GM23338 (cell line): ENCODE data around the gene SULF2. TPM values are rescaled to one million over a fixed set of nuclear protein-coding genes. Genes with fewer than 3 reads are reported as not detected.

Source experiments
- ATAC-seq: fragments of 200-7000 bp; cut with Tn5 transposase; 3 replicates; pipeline ENCODE4 v1.9.1; 2020
- DNase-seq: peaks from one replicate; pipeline ENCODE4 v3.0.0-alpha.2; 2015; ENCODE audit warnings: low spot score
- H2AFZ ChIP-seq: fragments of 200-600 bp; sonication (generic); 2 replicates; pipeline ENCODE4 v1.8.0; 2016; ENCODE audit warnings: antibody characterized with exemption, mild to moderate bottlenecking, moderate library complexity
- H3F3A ChIP-seq: fragments of 200-600 bp; sonication (generic); replicated peaks from 2 replicates; pipeline ENCODE4 v1.8.0; 2017; ENCODE audit warnings: antibody characterized with exemption, mixed run types, low read depth
- H3K27ac ChIP-seq: fragments of 200-600 bp; sonication (generic); 2 replicates; pipeline ENCODE4 v1.6.1; 2016; ENCODE audit warnings: low read depth
- H3K27me3 ChIP-seq: fragments of 200-600 bp; sonication (generic); 2 replicates; pipeline ENCODE4 v1.8.0; 2016; ENCODE audit warnings: mild to moderate bottlenecking, mixed run types, moderate library complexity; ENCODE audit not compliant: insufficient read depth
- H3K36me3 ChIP-seq: fragments of 200-600 bp; sonication (generic); 2 replicates; pipeline ENCODE4 v1.8.0; 2016; ENCODE audit warnings: mild to moderate bottlenecking; ENCODE audit not compliant: insufficient read depth
- H3K4me1 ChIP-seq: fragments of 200-600 bp; sonication (generic); 2 replicates; pipeline ENCODE4 v1.8.0; 2016; ENCODE audit warnings: mild to moderate bottlenecking, moderate library complexity; ENCODE audit not compliant: insufficient read depth
- H3K4me2 ChIP-seq: fragments of 200-600 bp; sonication (generic); 2 replicates; pipeline ENCODE4 v1.7.1; 2017; ENCODE audit warnings: mixed run types
- H3K4me3 ChIP-seq: fragments of 200-600 bp; sonication (generic); 2 replicates; pipeline ENCODE4 v1.6.1; 2016; ENCODE audit warnings: mixed run types
- H3K79me2 ChIP-seq: fragments of 200-600 bp; sonication (generic); replicated peaks from 2 replicates; pipeline ENCODE4 v1.8.0; 2017; ENCODE audit warnings: mild to moderate bottlenecking; ENCODE audit not compliant: insufficient read depth
- H3K9me2 ChIP-seq: fragments of 200-600 bp; sonication (generic); 2 replicates; pipeline ENCODE4 v1.8.0; 2017; ENCODE audit not compliant: insufficient read depth
- H4K20me1 ChIP-seq: fragments of 200-600 bp; sonication (generic); replicated peaks from 2 replicates; pipeline ENCODE4 v1.8.0; 2017; ENCODE audit warnings: mild to moderate bottlenecking; ENCODE audit not compliant: insufficient read depth
- H3K27ac Mint-ChIP-seq: 2 replicates; pipeline ENCODE4 v1.8.0; 2020; ENCODE audit warnings: inconsistent platforms, mild to moderate bottlenecking, moderate library complexity, mixed read lengths
- H3K27me3 Mint-ChIP-seq: 3 replicates; pipeline ENCODE4 v1.8.0; 2022; ENCODE audit warnings: low read depth, mild to moderate bottlenecking, moderate library complexity, mixed read lengths, inconsistent platforms; ENCODE audit not compliant: insufficient read depth, poor library complexity
- H3K36me3 Mint-ChIP-seq: 3 replicates; pipeline ENCODE4 v1.8.0; 2021; ENCODE audit warnings: low read depth, mild to moderate bottlenecking, inconsistent platforms, moderate library complexity, mixed read lengths
- H3K4me1 Mint-ChIP-seq: 3 replicates; pipeline ENCODE4 v1.8.0; 2020; ENCODE audit warnings: mild to moderate bottlenecking, inconsistent platforms, mixed read lengths
- H3K4me3 Mint-ChIP-seq: 3 replicates; pipeline ENCODE4 v1.8.0; 2021; ENCODE audit warnings: moderate library complexity, mild to moderate bottlenecking, inconsistent platforms, mixed read lengths
- H3K9me3 Mint-ChIP-seq: 3 replicates; pipeline ENCODE4 v1.8.0; 2020; ENCODE audit warnings: moderate library complexity, mild to moderate bottlenecking, inconsistent platforms, mixed read lengths
- CREB1 ChIP-seq: fragments of 250-450 bp; sonication (Bioruptor Pico); IDR thresholded peaks from 2 replicates; pipeline ENCODE4 v1.5.0; 2020; ENCODE audit warnings: low read depth, mild to moderate bottlenecking, moderate library complexity
- CTCF ChIP-seq, 2 experiments: fragments of 200-600 bp in 1 of 2; sonication (generic) in 1 of 2; conservative IDR thresholded peaks; 2 replicates each; pipeline versions ENCODE4 v1.5.1 to v1.6.1; 2016 to 2017; ENCODE audit warnings: antibody characterized with exemption in 2 of 2, low read depth in 2 of 2, mild to moderate bottlenecking in 2 of 2, moderate library complexity in 1 of 2
- ETS1 ChIP-seq: IDR thresholded peaks from 2 replicates; pipeline ENCODE4 v1.6.1; 2016; ENCODE audit warnings: antibody characterized with exemption
- EZH2 ChIP-seq: fragments of 200-600 bp; sonication (generic); IDR thresholded peaks from one replicate; pipeline ENCODE4 v1.8.0; 2017; ENCODE audit warnings: antibody characterized with exemption, mild to moderate bottlenecking, low read depth; ENCODE audit not compliant: unreplicated experiment
- EZH2phosphoT487 ChIP-seq: fragments of 200-600 bp; sonication (generic); IDR thresholded peaks from one replicate; pipeline ENCODE4 v1.8.1; 2018; ENCODE audit warnings: antibody characterized with exemption; ENCODE audit not compliant: unreplicated experiment
- JUNB ChIP-seq: IDR thresholded peaks from one replicate; pipeline ENCODE4 v1.6.1; 2016; ENCODE audit warnings: antibody characterized with exemption; ENCODE audit not compliant: unreplicated experiment
- NANOG ChIP-seq: IDR thresholded peaks from 2 replicates; pipeline ENCODE4 v1.6.1; 2016; ENCODE audit warnings: antibody characterized with exemption, borderline replicate concordance
- POLR2AphosphoS5 ChIP-seq: IDR thresholded peaks from 2 replicates; pipeline ENCODE4 v1.6.1; 2016; ENCODE audit warnings: antibody characterized with exemption, low read depth
- REST ChIP-seq: IDR thresholded peaks from one replicate; pipeline ENCODE4 v1.6.1; 2018; ENCODE audit warnings: antibody characterized with exemption; ENCODE audit not compliant: unreplicated experiment
- STAT1 ChIP-seq: IDR thresholded peaks from one replicate; pipeline ENCODE4 v1.6.1; 2016; ENCODE audit warnings: antibody characterized with exemption; ENCODE audit not compliant: unreplicated experiment
- ZNF114 ChIP-seq: fragments of 250-450 bp; sonication (Bioruptor Pico); IDR thresholded peaks from 2 replicates; pipeline ENCODE4 v1.5.0; 2020; ENCODE audit warnings: mild to moderate bottlenecking, moderate library complexity
- ZNF331 ChIP-seq: fragments of 250-450 bp; sonication (Bioruptor Pico); IDR thresholded peaks from 2 replicates; pipeline ENCODE4 v1.5.0; 2020; ENCODE audit warnings: low read depth, mild to moderate bottlenecking, moderate library complexity
- ZNF462 ChIP-seq: fragments of 250-450 bp; sonication (Bioruptor Pico); IDR thresholded peaks from 2 replicates; pipeline ENCODE4 v1.5.0; 2020; ENCODE audit warnings: mild to moderate bottlenecking, moderate library complexity
- polyA plus RNA-seq: library from polyadenylated mRNA; unstranded; fragments of >200 nt; fragmentation: Nextera tagmentation; extraction: Ambion mirVana; gene quantifications from 2 replicates; pipeline ENCODE4 v1.2.1, GENCODE V29; 2016
- total RNA-seq: library from RNA; depleted of rRNA; stranded (reverse); fragments of >200 nt; shearing (Covaris generic); gene quantifications from 2 replicates; pipeline ENCODE4 v1.2.3, GENCODE V29; 2014

SULF2 gene
- total and polyA plus RNA-seq, 2 experiments from 2014 or later = 9.5 to 20.7 TPM

- TF ChIP-seq REST (no peak), EZH2phosphoT487 (no peak), ZNF331 (CRISPR knock-in tag) (no peak), EZH2 (no peak), STAT1 (no peak)
Measured at GRCh38 chr20:47744803-47745202, 40.5 kb downstream of the SULF2 start (continued).

- peaks cover 3% of the 10 kb centered on the region for H3K27me3 Mint-ChIP-seq
- Histone ChIP-seq H3K4me3 (no peak overlapping the region), H3K4me2 (no peak overlapping the region), H3K36me3 (no peaks in the 10 kb centered on the region), H3K79me2 (no peaks in the 10 kb centered on the region), H3K9me2 (no peaks in the 10 kb centered on the region), H3F3A (no peaks in the 10 kb centered on the region), H3K27me3 (no peaks in the 10 kb centered on the region), H3K27ac (no peak overlapping the region), H4K20me1 (no peaks in the 10 kb centered on the region), H3K4me1 (no peaks in the 10 kb centered on the region), H2AFZ (no peak overlapping the region)
- H3K4me1 Mint-ChIP-seq = peaks cover 6% of the 10 kb centered on the region
- DNase-seq (no peak), ATAC-seq (no peak)
- H3K4me3 Mint-ChIP-seq = no peak overlapping the region
- no peaks in the 10 kb centered on the region; the same call in 2 of the 3 replicates for H3K36me3 Mint-ChIP-seq
- H3K27ac Mint-ChIP-seq = no peak overlapping the region
- no peaks in the 10 kb centered on the region for H3K9me3 Mint-ChIP-seq
- TF ChIP-seq ZNF331 (CRISPR knock-in tag) = no peak
- TF ChIP-seq ZNF462 = no peak
- no peak for TF ChIP-seq POLR2AphosphoS5
- TF ChIP-seq NANOG = no peak
- no peak for TF ChIP-seq EZH2phosphoT487
- no peak for TF ChIP-seq CTCF (conservative IDR thresholded peaks at IDR 0.05; ENCODE audit: low read depth in 2 of 2)
- TF ChIP-seq ETS1 = no peak
- no peak for TF ChIP-seq ZNF114 (CRISPR knock-in tag)
- TF ChIP-seq CREB1 = no peak
- TF ChIP-seq EZH2 = no peak
- TF ChIP-seq JUNB = no peak
- TF ChIP-seq STAT1 = no peak
Measured at GRCh38 chr20:47743671-47744070, 41.6 kb downstream of the SULF2 start.
